ENCODE results near the gene TMEM217. TPM values are rescaled to one million over a fixed set of nuclear protein-coding genes. Genes with fewer than 3 reads are reported as not detected.

Gene TMEM217
- total RNA-seq, 2 donors from 2014 or later = 0.95 to 1.6 TPM

DNA sequence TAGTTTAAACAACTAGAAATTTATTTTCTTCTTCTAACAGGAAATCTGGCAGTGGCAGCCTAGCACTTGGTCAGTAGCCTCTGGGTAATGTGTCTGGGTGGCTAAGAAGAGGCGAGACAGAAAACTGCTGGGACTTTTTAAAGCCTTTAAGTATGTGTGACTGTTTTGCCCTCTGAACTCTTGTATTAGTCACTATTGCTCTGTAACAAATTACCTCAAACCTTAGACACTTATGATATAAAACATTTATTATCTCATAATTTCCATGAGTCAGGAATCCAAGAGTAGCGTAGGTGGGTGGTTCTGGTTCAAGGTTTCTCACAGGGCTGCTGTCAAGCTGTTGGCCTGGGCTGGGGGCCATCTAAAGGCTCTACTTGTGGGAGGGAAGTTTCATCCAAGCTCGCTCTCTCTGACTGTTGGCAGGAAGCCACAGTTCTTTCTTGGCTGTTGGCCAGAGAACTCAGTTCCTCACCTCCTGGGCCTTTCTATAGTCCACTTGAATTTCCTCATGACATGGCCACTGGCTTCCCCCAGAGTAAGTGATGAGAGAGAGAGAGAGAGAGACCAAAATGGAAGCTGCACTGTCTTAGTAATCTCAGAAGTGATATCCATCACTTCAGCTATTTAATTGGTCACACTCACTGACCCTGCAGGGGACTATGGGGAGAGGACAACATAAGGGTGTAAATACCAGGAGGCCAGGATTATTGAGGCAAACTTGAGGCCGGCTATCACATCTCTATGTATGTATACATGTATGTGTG is 17.8 kb downstream of the TMEM217 start:
- H3K9ac ChIP-seq (ENCODE audit: extremely low read depth, low read length, poor library complexity, severe bottlenecking) = no peak overlapping the region
- Mint-ChIP-seq H3K4me3 (no peak overlapping the region), H3K27me3 (ENCODE audit: insufficient read depth) (no peaks in the 10 kb centered on the region), H3K36me3 (ENCODE audit: low read depth) (no peaks in the 10 kb centered on the region), H3K9me3 (peaks cover 2% of the 10 kb centered on the region), H3K4me1 (no peaks in the 10 kb centered on the region), H3K27ac (no peak overlapping the region)
- no peak for DNase-seq
- no peaks in the 10 kb centered on the region for H3K4me1 ChIP-seq (ENCODE audit: control insufficient read depth, insufficient read depth, low read length)
- WGBS, 2 experiments (ENCODE audit: insufficient coverage in 1 of 2, insufficient read length in 1 of 2) = 96 to 100% methylated on average over 1 to 4 of the region's 4 CpGs
- H3K4me3 ChIP-seq (ENCODE audit: low read length) = no peak overlapping the region
- H3K27me3 ChIP-seq (ENCODE audit: control insufficient read depth, insufficient read depth, low read length, poor library complexity, severe bottlenecking) = no peaks in the 10 kb centered on the region
- no peaks in the 10 kb centered on the region for H3K9me3 ChIP-seq (ENCODE audit: control insufficient read depth, low read length)
- H3K27ac ChIP-seq (ENCODE audit: low read depth, low read length) = no peak overlapping the region
- no peaks in the 10 kb centered on the region for H3K36me3 ChIP-seq (ENCODE audit: control insufficient read depth, insufficient read depth, low read length)
- TF ChIP-seq, protein P1, sequence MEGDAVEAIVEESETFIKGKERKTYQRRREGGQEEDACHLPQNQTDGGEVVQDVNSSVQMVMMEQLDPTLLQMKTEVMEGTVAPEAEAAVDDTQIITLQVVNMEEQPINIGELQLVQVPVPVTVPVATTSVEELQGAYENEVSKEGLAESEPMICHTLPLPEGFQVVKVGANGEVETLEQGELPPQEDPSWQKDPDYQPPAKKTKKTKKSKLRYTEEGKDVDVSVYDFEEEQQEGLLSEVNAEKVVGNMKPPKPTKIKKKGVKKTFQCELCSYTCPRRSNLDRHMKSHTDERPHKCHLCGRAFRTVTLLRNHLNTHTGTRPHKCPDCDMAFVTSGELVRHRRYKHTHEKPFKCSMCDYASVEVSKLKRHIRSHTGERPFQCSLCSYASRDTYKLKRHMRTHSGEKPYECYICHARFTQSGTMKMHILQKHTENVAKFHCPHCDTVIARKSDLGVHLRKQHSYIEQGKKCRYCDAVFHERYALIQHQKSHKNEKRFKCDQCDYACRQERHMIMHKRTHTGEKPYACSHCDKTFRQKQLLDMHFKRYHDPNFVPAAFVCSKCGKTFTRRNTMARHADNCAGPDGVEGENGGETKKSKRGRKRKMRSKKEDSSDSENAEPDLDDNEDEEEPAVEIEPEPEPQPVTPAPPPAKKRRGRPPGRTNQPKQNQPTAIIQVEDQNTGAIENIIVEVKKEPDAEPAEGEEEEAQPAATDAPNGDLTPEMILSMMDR (conservative IDR thresholded peaks at IDR 0.05) = no peak

DNA sequence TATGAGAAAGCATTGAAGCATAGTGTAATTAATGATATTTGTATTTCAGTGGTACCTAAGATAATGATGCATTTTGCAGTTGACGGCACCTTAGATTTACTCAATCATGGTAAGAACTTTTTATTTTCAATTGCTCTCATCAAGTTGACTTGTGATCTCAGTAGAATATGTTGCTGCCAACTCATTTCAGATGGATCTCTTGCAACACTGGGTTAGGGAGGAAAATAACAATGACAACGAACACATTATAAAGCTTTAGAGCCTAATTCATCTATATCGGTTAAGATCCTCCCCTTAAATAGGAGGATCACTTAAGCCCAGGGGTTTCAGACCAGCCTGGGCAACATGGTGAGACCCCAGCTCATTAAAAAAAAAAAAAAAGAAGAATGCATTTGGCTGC is 18.4 kb downstream of the TMEM217 start:
- Histone ChIP-seq H3K36me3 (ENCODE audit: control insufficient read depth, insufficient read depth, low read length) (no peaks in the 10 kb centered on the region), H3K9me3 (ENCODE audit: control insufficient read depth, low read length) (no peaks in the 10 kb centered on the region), H3K9ac (ENCODE audit: extremely low read depth, low read length, poor library complexity, severe bottlenecking) (no peak overlapping the region), H3K27ac (ENCODE audit: low read depth, low read length) (no peak overlapping the region), H3K4me3 (ENCODE audit: low read length) (no peak overlapping the region), H3K4me1 (ENCODE audit: control insufficient read depth, insufficient read depth, low read length) (no peaks in the 10 kb centered on the region), H3K27me3 (ENCODE audit: control insufficient read depth, insufficient read depth, low read length, poor library complexity, severe bottlenecking) (no peaks in the 10 kb centered on the region)
- TF ChIP-seq, protein P1 (conservative IDR thresholded peaks at IDR 0.05) = no peak
- Mint-ChIP-seq H3K27ac (no peak overlapping the region), H3K4me3 (no peak overlapping the region), H3K9me3 (peaks cover 2% of the 10 kb centered on the region), H3K27me3 (ENCODE audit: insufficient read depth) (no peaks in the 10 kb centered on the region), H3K36me3 (ENCODE audit: low read depth) (no peaks in the 10 kb centered on the region), H3K4me1 (no peaks in the 10 kb centered on the region)
- no peak for DNase-seq
- WGBS, 2 experiments (ENCODE audit: insufficient coverage in 1 of 2, insufficient read length in 1 of 2) = 88 to 100% methylated on average over 1 to 3 of the region's 3 CpGs

DNA sequence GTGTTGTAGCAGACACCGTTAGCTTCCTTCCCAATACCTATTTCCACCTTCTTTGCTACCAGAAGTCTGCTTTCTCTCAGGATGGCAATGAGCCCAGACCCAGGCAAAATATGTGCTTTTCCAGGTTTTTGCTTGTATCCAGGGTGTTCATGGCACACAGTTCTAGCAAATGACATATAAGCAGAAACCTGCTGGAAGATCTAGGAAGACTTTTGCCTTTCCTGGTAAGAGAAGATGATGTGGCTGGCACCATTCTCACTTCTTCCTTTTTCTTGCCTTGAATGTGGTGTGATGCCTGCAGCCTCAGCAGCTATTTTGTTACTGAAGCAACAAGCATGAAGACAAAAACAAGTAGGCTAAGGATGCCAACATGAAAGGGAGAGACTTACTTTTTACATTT is 19.6 kb downstream of the TMEM217 start:
- no peak overlapping the region for H3K4me3 ChIP-seq (ENCODE audit: low read length)
- WGBS, 2 experiments (ENCODE audit: insufficient coverage in 1 of 2, insufficient read length in 1 of 2) = 92% methylated on average over 1 of the region's 1 CpG; no CpG with 5 or more reads in 1 of the 2 experiments
- Mint-ChIP-seq H3K4me3 (no peak overlapping the region), H3K4me1 (no peaks in the 10 kb centered on the region), H3K27ac (no peak overlapping the region), H3K27me3 (ENCODE audit: insufficient read depth) (peaks cover under 1% of the 10 kb centered on the region), H3K36me3 (ENCODE audit: low read depth) (no peaks in the 10 kb centered on the region), H3K9me3 (peaks cover 2% of the 10 kb centered on the region)
- no peak for DNase-seq
- H3K36me3 ChIP-seq (ENCODE audit: control insufficient read depth, insufficient read depth, low read length) = no peaks in the 10 kb centered on the region
- TF ChIP-seq, protein P1 (conservative IDR thresholded peaks at IDR 0.05) = no peak
- H3K9me3 ChIP-seq (ENCODE audit: control insufficient read depth, low read length) = no peaks in the 10 kb centered on the region
- H3K27me3 ChIP-seq (ENCODE audit: control insufficient read depth, insufficient read depth, low read length, poor library complexity, severe bottlenecking) = no peaks in the 10 kb centered on the region
- H3K4me1 ChIP-seq (ENCODE audit: control insufficient read depth, insufficient read depth, low read length) = no peaks in the 10 kb centered on the region
- H3K27ac ChIP-seq (ENCODE audit: low read depth, low read length) = no peak overlapping the region
- no peak overlapping the region for H3K9ac ChIP-seq (ENCODE audit: extremely low read depth, low read length, poor library complexity, severe bottlenecking)
